22Rv1 (cell line): ENCODE results near the gene RAD51B.

Experiments used
- H3K27ac ChIP-seq: fragments of 450-650 bp; 2 replicates; pipeline ENCODE4 v1.5.1; 2017
- CTCF ChIP-seq: fragments of 450-650 bp; IDR thresholded peaks from 2 replicates; pipeline ENCODE4 v1.5.1; 2017; ENCODE audit warnings: mild to moderate bottlenecking
- ZFX ChIP-seq: fragments of 450-650 bp; IDR thresholded peaks from 2 replicates; pipeline ENCODE4 v1.6.1; 2017; ENCODE audit warnings: antibody characterized with exemption, borderline replicate concordance

The RAD51B gene

GRCh38 chr14:68309616-68310015, 490.0 kb downstream of the RAD51B start:
- TF ChIP-seq CTCF (no peak), ZFX (no peak)
- H3K27ac ChIP-seq: no peak overlapping the region

GRCh38 chr14:68312300-68312699, 492.7 kb downstream of the RAD51B start:
- no peak overlapping the region for H3K27ac ChIP-seq
- TF ChIP-seq CTCF (no peak), ZFX (no peak)

- H3K27ac ChIP-seq: no peak overlapping the region
- TF ChIP-seq CTCF (no peak), ZFX (no peak)
Observed at GRCh38 chr14:68312884-68313610, 493.5 kb downstream of the RAD51B start.

- TF ChIP-seq CTCF (no peak), ZFX (no peak)
- H3K27ac ChIP-seq: no peak overlapping the region
Observed at GRCh38 chr14:68314642-68315041, 495.1 kb downstream of the RAD51B start.

GRCh38 chr14:68315081-68315480, 495.5 kb downstream of the RAD51B start:
- TF ChIP-seq ZFX: no peak
- H3K27ac ChIP-seq: no peak overlapping the region

GRCh38 chr14:68316078-68316868, 496.7 kb downstream of the RAD51B start:
- TF ChIP-seq ZFX: no peak
- TF ChIP-seq CTCF: no peak
- H3K27ac ChIP-seq: no peak overlapping the region

- no peak overlapping the region for H3K27ac ChIP-seq
- TF ChIP-seq ZFX (no peak), CTCF (no peak)
Observed at GRCh38 chr14:68317239-68317638, 497.7 kb downstream of the RAD51B start.
